Esophagus muscularis mucosa (tissue), 4 donors: ENCODE measurements around the gene SYNDIG1.

Source experiments
- CTCF ChIP-seq, 3 experiments: fragments of 200-600 bp in 2 of 3; fragments of 450-650 bp in 1 of 3; sonication (generic) in 2 of 3; IDR thresholded peaks; one replicate each; pipeline ENCODE4 v1.5.1; 2017 to 2019; ENCODE audit warnings: antibody characterized with exemption in 3 of 3, mild to moderate bottlenecking in 2 of 3, moderate library complexity in 1 of 3
- EP300 ChIP-seq: sonication (generic); formaldehyde crosslinking; IDR thresholded peaks from one replicate; pipeline ENCODE4 v1.6.1; 2017; ENCODE audit warnings: antibody characterized with exemption
- POLR2A ChIP-seq: fragments of 450-650 bp; IDR thresholded peaks from one replicate; pipeline ENCODE4 v1.6.1; 2017; ENCODE audit warnings: antibody characterized with exemption, moderate library complexity, mild to moderate bottlenecking, low read depth

- TF ChIP-seq CTCF (IDR thresholded peaks at IDR 0.05) (no peak), POLR2A (no peak), EP300 (no peak)
These were observed 4.3 kb upstream of the SYNDIG1 start for GRCh38 chr20:24465159-24465558.
